Astrocyte of the cerebellum (primary cell): ENCODE measurements around the gene KRT81.

ENCODE experiments used
- DNase-seq: peaks from one replicate; pipeline ENCODE4 v3.0.0-alpha.2; 2011; ENCODE audit warnings: low read depth
- H3K4me3 ChIP-seq: 2 replicates; pipeline ENCODE4 v1.5.1; 2011; ENCODE audit warnings: mild to moderate bottlenecking, low read depth, low read length, moderate library complexity
- CTCF ChIP-seq: IDR thresholded peaks from 2 replicates; pipeline ENCODE4 v1.5.1; 2012; ENCODE audit warnings: low read length, low read depth, moderate library complexity, mild to moderate bottlenecking; ENCODE audit errors: missing control alignments
- in situ Hi-C: cut with HindIII; loops from 2 replicates; pipeline ENCODE4 v1.10.0; 2017; ENCODE audit warnings: low sequenced_read_pairs

The KRT81 gene

GRCh38 chr12:52257074-52257551, 34.2 kb downstream of the KRT81 start:
- no peak for TF ChIP-seq CTCF
- in situ Hi-C loops = no loop called here
- H3K4me3 ChIP-seq = no peak overlapping the region
- DNase-seq = no peak

DNA sequence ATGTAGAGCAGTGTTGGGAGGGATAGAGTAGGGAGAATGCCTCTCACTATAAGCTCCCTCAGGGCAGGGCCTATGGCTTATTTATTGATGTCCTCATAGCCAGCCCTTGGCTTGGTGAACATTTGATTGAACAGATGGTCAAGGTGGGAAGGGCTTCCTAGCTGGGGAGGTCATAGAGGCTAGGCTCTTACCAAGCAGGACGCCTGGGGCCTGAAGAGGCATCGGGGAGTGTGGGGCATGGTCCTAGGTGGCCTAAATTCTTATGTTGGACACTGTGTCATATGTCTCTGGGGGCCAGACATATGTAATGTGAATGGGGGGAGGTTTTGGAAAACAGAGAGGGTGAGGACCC, 34.8 kb downstream of the KRT81 start:
- no peak for DNase-seq
- no peak for TF ChIP-seq CTCF
- no peak overlapping the region for H3K4me3 ChIP-seq
- in situ Hi-C loops = no loop called here

- no peak for DNase-seq
- in situ Hi-C loops = no loop called here
These were observed 35.3 kb downstream of the KRT81 start for GRCh38 chr12:52255926-52256583.

GRCh38 chr12:52254965-52255751, 36.2 kb downstream of the KRT81 start:
- in situ Hi-C loops = no loop called here
- no peak for TF ChIP-seq CTCF
- DNase-seq = no peak
- no peak overlapping the region for H3K4me3 ChIP-seq

More at GRCh38 chr12:52255926-52256583, 35.3 kb downstream of the KRT81 start:
- H3K4me3 ChIP-seq = no peak overlapping the region
- no peak for TF ChIP-seq CTCF

GRCh38 chr12:52254180-52254964, 37.0 kb downstream of the KRT81 start:
- no peak overlapping the region for H3K4me3 ChIP-seq
- no peak for TF ChIP-seq CTCF
- no peak for DNase-seq
- in situ Hi-C loops = no loop called here

GRCh38 chr12:52253391-52254179, 37.7 kb downstream of the KRT81 start:
- in situ Hi-C loops = no loop called here
- DNase-seq = no peak
- no peak overlapping the region for H3K4me3 ChIP-seq
- TF ChIP-seq CTCF = no peak
